ENCODE results near the gene MAML1.
A peak's percentile ranks its signal among the peaks of the same experiment; 100 is the strongest.
"Not testable (repeated sequence)": the region's sequence is repeated elsewhere in the genome, so short reads cannot be mapped to it uniquely, and the experiment has no call there.

Gene MAML1

GRCh38 chr5:179732918-179733771 lies 523 bp downstream of the MAML1 start:
- DNase-seq = no peak

DNA sequence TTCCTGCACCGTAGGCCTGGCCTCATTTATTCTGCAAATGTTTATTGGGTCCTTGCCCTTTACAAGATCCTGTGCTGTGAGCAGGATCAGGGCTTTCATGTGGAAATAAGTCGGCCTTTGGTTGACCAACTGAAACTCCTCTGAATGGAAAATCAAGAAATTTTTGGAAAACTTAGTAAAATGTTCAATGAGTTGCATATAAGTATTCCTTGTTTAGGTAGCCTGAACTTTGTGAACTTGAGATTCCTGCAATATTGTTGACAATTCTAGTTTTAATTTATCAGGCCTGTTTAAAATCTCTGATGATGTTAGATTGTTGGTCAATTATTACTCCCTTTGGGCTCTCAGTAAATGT lies 1.1 kb downstream of the MAML1 start:
- DNase-seq = no peak

- no peak for DNase-seq
Measured at GRCh38 chr5:179734536-179735164, 2.0 kb downstream of the MAML1 start.

DNA sequence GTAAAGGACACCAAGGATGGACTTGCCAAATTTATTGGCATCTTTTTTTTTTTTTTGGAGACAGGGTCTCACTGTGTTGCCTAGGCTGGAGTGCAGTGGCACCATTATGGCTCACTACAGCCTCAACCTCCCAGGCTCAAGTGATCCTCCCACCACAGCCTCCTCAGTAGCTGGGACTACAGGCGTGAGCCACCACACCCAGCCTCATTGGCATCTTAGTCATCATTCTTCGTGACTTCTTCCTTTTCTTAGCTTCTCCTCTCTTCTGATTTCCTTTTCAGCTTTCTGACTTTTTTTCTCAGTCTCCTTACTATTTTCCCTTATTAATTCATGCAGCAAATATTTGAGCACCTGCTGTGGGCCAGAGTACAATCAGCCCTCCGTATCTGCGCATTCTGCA lies 6.1 kb downstream of the MAML1 start:
- no peak for DNase-seq

- not testable (repeated sequence) for DNase-seq
Measured at GRCh38 chr5:179744106-179744505, 11.5 kb downstream of the MAML1 start.

- no peak for DNase-seq
Measured at GRCh38 chr5:179746872-179747271, 14.2 kb downstream of the MAML1 start.

GRCh38 chr5:179747811-179748210 lies 15.2 kb downstream of the MAML1 start:
- no peak for DNase-seq

DNA sequence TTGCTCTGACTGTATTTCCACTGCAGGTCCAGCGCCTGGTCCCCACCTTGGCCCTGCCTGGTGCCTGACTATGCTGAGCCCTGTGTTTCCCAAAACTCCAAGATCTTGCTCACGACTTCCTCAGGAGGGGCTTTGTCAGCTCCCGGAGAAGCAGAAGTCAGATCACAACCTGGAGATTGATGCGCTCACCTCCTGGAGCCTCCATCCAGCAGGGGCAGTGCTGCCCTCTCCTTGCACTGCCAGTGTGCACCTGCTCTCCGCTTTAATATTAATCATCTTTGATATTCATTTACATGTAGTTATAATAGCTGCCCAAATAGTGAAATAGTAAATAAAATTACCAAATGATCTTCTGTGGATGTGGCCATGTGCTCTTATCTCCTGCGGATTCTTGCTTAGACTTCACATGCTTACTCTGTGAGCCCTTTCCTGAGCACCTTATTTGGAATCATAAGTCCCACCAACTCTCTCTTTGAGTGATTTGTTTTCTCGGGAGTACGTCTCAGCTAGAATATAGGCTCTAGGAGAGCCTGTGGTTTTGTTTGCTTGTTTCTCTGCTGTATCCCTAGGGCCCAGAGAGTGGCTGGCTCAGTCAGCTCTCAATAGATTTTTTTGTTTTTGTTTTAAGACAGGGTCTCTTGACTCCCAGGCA lies 17.4 kb downstream of the MAML1 start:
- DNase-seq = no peak

DNA sequence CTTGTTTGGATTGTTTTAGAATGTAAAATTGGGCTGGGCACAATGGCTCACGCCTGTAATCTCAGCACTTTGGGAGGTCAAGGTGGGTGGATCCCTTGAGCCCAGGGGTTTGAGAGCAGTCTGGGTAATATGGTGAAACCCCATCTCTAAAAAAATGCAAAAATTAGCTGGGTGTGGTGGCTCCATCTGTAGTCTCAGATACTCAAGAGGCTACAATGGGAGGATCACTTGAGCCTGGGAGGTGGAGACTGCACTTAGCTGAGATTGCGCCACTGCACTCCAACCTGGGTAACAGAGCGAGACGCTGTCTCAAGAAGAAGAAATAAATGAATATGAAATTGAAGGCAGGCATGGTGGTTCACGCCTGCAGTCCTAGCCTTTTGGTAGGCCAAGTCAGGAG lies 21.3 kb downstream of the MAML1 start:
- DNase-seq = no peak

- no peak for DNase-seq
Measured at GRCh38 chr5:179755022-179755421, 22.4 kb downstream of the MAML1 start.

- DNase-seq = no peak
Measured at GRCh38 chr5:179758955-179759354, 26.3 kb downstream of the MAML1 start.

DNA sequence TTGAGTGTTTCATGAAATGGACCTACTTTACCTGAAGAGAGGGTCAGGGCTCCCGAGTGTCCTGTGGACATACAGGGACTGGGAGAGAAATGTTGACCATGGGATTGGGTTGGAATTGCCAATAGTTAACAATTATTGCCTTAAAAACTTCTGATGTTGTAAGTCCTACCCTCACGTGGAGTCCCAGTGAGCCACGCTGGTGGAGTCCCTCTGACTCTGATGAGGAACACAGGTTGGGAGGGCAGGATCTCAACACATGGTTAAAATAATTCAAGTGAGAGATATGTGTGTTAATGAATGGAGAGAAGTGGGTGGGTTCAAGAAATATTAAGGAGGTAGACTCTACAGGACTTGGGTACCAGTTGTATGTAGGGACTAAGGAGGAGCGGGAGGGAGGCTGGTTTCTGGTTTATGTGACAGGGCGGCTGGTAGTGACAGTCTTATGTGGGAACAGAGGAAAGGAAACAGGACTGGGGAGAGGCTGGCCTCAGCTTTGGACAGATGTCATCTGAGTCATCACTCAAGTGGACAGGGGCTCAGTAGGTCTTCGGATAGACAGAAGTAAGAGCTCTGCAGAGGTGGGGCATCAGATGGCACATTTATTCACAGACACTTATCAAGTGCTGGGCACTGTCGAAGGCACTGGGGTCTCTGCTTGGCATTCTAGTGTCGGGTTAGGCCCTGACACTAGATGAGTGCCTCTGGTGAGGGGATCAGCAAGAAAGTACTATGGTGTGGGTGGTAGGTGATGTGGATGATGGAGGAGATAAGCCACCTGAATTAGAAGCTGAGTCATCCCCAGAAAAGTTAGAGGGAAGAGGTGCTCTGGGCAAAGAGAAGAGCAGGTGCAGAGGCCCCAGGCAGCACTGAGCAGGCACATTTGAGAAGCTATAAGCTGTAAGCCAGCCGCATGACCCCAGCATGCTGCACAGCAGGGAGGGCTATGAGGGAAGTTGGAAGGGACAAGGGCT lies 27.2 kb downstream of the MAML1 start:
- DNase-seq = peak; percentile 19

DNA sequence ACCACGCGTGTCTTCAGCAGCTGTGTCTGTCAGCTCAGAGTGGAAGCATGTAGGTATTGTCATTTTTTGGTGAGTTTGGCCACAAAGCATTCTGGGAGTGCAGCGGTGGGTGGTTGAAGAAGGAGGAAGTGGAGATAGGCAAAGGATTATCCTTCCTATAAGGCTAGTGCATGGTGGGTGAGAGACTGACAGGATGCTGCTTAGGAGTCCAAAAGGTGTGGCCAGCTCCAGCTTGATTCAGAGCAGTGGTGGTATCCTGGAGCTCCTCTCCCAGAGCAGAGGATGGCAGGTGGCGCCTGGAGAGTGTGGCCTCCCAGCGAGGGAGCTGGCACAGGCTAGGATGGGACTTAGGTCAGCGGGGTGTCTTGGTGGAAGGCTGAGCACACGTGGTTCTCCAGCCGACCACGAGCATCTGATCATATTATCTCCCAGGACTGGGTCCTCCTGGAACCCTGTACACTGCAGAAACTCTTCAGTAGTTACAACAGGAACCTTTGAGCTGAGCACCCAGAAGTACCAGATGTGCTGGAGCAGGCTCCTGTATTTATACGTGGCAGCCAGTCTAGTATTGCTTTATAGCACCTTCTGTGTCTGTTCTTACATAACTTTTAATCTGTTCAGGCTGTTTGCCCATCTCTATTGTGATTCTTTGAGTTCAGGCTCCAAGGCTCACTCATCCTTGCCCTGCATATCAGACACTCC lies 29.6 kb downstream of the MAML1 start:
- no peak for DNase-seq

DNA sequence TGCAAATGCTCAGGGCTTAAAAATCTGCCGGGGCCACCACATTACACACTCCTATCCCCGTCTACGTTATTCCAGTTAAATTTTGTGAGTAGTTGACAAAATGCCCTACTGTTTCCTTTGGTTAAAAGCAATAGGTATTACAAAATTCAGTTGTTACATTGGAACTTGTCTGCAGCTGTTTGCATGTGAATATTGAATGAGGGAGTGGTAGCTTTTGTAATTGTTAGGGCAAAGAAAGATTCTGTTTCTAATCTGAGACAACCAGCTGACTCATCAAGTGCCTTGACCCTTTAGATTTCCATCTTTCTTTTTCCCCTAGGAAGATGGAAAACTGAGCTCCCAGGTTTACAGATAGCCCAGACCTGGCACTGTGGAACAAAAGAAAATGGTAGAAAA lies 30.2 kb downstream of the MAML1 start:
- no peak for DNase-seq

- peak; percentile 35 for DNase-seq
Measured at GRCh38 chr5:179763215-179763945, 30.8 kb downstream of the MAML1 start.

GRCh38 chr5:179764056-179764455 lies 31.4 kb downstream of the MAML1 start:
- no peak for DNase-seq

GRCh38 chr5:179765400-179765799 lies 32.8 kb downstream of the MAML1 start:
- DNase-seq = no peak

DNA sequence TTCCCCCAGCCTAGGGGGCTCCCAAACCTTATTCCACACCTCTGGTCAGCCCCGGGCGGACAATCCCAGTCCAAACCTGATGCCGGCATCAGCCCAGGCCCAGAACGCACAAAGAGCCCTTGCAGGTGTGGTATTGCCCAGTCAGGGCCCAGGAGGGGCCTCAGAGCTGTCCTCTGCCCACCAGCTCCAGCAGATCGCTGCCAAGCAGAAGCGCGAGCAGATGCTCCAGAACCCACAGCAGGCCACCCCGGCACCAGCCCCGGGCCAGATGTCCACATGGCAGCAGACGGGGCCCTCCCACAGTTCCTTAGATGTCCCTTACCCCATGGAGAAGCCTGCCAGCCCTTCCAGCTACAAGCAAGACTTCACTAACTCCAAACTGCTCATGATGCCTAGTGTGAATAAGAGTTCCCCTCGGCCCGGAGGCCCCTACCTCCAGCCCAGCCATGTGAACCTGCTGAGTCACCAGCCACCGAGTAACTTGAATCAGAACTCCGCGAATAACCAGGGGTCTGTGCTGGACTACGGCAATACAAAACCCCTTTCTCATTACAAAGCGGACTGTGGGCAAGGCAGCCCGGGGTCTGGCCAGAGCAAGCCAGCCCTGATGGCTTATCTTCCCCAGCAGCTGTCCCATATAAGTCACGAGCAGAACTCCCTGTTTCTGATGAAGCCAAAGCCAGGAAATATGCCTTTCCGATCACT lies 33.6 kb downstream of the MAML1 start:
- DNase-seq = no peak

DNA sequence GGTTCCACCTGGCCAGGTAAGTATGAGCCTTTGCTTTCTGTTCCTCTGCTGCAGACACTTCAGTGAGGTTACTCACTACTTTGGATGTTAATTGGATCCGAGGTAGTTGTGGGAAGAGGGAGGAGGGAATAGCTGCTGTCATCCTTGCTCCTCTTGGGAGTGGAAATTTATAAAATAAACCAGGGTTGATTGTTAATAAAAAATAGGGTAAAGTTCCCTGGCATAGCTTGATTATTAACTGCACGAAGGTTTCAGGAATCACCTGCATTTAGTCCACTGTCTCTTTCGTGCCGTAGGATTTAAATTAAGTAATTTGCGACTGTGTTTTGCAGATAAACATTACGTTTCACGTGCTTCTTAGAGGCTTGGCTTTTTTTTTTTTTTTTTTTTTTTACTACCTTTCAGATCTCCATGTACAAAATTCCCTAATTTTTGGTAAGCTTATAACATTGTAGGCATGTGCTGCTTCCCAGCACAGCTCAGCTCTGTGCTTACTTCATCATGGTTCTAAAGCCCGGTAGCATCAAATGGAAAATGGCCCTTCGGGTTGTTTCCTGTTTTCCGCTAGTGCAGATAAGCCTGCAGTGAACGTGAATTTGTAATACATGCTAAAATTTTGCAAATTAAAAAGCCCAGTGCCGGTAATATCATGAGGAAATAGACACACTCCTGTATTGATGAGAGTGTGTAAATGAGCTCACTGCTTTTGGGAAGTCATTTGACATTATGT lies 34.3 kb downstream of the MAML1 start:
- no peak for DNase-seq

DNA sequence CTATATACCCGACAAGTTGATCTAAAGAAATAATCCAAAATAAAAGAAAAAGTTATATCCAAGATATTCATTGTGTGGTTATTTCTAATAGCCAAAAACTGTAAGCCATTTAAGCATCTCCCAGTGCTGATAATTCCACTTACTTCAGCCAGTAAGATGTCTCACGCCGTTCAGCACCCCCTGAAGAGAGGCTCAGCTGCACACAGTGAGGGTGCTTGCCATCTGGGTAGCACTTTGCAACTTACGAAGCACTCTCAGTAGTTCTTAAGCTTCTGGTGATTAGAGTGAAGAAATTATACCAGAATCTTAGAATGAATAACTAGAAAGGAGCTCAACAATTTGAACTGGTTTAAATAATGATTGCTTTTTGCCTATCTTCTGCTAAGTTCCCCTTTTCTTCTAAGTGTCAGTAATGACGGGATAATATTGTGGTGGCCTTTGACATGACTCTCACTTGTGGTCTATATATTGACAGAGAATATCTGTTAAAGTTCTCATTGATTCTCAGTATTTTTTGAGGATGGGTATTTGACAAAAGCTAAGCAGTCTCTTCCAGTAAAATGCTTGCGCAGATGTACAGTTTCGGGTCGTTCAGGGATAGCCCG lies 35.0 kb downstream of the MAML1 start:
- DNase-seq = no peak

Data from activated T-cell treated with anti-CD3 and anti-CD28 coated beads for 4 hours (primary cell).